GM21381 (cell line): ENCODE data around the gene TNRC6B.

Experiments used
- ATAC-seq: cut with Tn5 transposase; IDR thresholded peaks from one replicate; pipeline ENCODE4 v1.9.1; 2021; ENCODE audit warnings: mild to moderate bottlenecking, moderate library complexity; ENCODE audit not compliant: unreplicated experiment

TNRC6B gene

GRCh38 chr22:40239345-40239683, 61.6 kb downstream of the TNRC6B start:
- no peak for ATAC-seq

- ATAC-seq = no peak
Observed at GRCh38 chr22:40240160-40240559, 62.4 kb downstream of the TNRC6B start.

- no peak for ATAC-seq
Observed at GRCh38 chr22:40240686-40241085, 63.0 kb downstream of the TNRC6B start.

- no peak for ATAC-seq
Observed at GRCh38 chr22:40241200-40241763, 63.6 kb downstream of the TNRC6B start.

- ATAC-seq = no peak
Observed at GRCh38 chr22:40243891-40244290, 66.2 kb downstream of the TNRC6B start.

DNA sequence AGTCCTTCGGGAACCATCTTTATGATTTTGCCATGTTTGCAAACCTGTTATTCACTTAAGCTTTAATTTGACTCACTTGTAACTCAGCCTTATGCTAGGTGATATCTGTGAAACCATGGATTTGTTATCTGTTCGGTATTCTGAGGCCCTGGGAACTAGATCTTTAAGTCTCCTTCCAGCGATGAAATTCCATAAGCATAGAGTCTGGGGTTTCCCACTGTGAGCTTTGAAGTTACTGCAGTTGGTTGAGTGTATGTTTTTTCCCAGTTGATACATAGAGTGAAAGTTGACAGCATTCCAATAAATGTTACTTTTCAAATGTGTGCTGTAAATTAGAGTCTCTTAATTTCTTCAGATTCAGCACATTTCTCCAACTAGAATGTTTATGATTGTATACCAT, 66.9 kb downstream of the TNRC6B start:
- no peak for ATAC-seq

DNA sequence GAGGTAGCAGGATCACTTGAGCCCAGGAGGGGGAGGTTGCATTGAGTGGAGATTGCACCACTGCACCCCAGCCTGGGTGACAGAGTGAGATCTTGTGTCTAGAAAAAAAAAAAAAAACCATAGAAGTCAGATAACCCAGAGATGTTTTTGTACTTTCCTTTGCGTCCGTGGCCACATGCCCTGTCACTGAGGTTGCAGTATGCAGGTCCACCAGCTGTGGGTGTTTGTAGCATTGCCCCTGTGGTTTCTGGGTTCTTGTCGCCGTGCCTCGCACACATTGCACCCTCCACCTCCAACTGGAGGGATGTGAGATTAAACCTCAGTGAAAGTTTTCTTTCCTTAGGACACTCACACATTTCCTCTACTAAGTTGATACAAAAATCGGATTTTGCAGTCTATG, 70.3 kb downstream of the TNRC6B start:
- no peak for ATAC-seq

DNA sequence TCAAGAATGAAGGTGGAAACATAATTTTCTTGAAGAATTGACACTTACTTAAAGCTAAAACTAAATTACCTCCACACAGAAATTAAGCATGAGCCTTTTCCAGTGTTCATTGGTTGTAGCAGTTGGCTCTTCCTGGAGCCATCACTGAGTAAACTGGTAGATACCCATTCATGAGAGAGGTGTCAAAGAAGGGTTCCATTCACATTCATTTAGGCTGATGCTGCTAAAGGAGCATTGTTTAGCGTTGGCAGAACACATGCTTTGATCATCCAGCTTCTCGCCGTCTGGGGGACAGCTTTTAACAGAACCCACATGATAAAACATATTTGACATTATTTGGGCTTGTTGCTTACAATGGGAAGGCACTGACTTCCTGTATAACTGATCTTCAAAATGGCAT, 71.6 kb downstream of the TNRC6B start:
- no peak for ATAC-seq

DNA sequence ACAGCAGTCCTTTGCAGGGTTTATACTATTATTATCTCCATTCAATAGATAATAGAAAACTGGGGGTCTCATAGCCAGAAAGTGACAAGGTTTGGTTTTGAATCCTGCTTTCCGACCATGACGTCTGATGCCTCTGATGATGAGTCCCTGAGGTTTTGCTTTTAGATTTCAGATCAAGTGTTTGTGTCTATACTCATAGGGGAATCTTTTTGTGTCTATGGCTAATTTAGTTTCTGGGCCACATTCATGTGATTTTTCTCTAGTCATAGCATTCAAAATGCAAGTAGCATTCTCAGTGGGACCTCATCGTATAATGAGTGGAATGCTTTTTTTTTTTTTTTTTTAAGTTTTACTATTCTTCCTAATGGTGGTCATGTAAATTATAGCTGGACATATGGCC, 72.9 kb downstream of the TNRC6B start:
- no peak for ATAC-seq

DNA sequence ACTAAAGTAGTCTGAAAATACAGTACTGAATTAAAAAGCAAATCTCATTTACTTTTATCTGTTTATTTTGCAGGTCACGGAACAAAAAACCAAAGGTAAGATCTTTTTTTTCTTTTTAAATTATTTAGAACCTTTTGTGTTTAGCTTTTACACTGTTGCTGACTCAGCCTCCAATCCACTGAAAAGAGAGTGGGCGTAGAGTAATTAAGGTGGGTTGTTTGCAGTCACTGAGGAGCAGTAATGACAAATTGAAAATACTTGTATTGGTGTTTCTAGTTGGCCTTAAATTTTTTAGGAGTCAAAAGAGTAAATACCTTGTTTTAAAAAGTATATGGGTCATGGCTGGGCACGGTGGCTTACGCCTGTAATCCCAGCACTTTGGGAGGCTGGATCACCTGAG, 73.4 kb downstream of the TNRC6B start:
- ATAC-seq = no peak

GRCh38 chr22:40252146-40252545, 74.4 kb downstream of the TNRC6B start:
- no peak for ATAC-seq

- no peak for ATAC-seq
Observed at GRCh38 chr22:40256516-40256915, 78.8 kb downstream of the TNRC6B start.

DNA sequence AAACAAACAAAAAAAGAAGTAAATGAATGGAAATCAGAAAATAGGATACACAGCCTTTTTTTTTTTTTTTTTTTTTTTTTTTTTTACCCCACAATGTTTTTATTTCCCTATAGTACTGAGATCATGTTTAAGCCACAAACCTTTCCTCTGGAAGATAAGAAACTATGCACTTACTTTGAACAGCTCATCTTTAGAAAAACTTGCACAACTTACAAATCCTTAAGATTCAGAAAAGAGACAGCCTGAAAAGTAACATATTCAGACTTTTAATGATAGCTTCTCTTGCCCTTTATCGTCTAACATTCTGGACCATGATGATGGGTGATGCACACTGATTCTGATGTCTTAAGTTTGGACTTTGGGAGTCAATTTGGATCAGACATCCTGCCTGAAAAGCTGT, 80.3 kb downstream of the TNRC6B start:
- ATAC-seq = no peak

DNA sequence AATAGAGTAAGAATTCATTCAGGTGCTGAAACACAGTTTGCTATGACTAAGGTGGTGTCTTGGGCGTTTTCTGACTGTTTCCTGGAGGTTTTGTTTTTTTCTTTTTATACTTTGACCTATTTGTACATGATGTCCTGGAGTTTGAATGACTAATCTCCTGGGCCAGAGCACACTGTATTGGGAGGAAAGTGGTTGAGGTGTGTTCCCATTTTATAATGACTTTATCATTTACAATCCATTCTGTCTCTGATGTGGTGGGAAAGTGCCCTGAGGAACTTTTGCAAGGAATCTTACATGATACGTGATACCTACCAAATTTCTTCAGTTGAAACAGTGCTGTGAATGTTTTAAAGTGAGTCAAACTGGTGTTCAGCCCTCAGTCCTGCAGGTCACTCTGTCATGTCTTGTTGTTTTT, 80.8 kb downstream of the TNRC6B start:
- ATAC-seq = no peak

GRCh38 chr22:40261783-40262182, 84.1 kb downstream of the TNRC6B start:
- ATAC-seq = no peak

GRCh38 chr22:40263191-40263590, 85.5 kb downstream of the TNRC6B start:
- ATAC-seq = no peak

DNA sequence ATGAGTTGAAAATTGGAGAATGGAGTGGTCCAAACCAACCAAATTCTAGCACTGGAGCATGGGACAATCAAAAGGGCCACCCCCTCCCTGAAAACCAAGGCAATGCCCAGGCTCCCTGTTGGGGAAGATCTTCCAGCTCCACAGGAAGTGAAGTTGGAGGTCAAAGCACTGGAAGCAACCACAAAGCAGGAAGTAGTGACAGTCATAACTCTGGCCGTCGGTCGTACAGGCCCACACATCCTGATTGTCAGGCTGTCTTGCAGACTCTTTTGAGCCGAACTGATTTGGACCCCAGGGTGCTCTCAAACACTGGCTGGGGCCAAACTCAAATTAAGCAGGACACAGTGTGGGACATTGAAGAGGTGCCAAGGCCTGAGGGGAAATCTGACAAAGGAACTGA, 88.1 kb downstream of the TNRC6B start:
- no peak for ATAC-seq

GRCh38 chr22:40270031-40270430, 92.3 kb downstream of the TNRC6B start:
- ATAC-seq = no peak

GRCh38 chr22:40270748-40271373, 93.1 kb downstream of the TNRC6B start:
- no peak for ATAC-seq

DNA sequence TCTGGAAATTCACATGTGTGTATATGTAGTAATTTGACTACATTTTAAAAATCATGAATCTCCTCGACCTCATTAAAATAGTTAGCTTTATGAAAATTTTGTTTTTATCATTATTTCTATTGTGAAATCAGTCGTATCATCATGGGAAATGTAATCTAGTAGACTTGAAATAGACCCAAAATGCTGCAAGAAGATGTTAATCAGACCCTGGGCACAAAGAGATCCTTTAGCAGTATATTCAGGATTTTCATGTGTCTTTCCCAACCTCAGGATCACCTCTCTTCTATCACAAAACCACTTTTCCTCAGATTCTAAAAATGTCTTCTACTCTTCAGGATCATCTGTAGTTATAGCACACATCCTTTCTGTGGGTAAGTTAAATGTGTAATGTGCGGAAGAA, 93.7 kb downstream of the TNRC6B start:
- no peak for ATAC-seq

DNA sequence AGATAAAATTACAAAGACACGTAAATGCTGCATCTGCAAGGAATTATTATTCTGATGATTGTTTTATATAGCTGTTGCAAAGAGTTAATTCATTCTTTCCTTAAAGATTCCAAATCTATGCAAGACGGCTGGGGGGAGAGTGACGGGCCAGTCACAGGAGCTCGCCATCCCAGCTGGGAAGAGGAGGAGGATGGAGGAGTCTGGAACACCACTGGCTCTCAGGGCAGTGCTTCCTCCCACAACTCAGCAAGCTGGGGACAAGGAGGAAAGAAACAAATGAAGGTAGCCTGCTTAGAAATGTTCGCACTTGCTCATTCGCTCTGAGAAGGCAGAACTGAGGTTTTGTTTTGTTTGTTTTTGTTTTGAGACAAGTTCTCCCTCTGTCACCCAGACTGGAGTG, 95.6 kb downstream of the TNRC6B start:
- ATAC-seq = no peak

- ATAC-seq = no peak
Observed at GRCh38 chr22:40276996-40277823, 99.5 kb downstream of the TNRC6B start.
